Measurements from ENCODE around the gene CAB39L. TPM values are rescaled to one million over a fixed set of nuclear protein-coding genes. Genes with fewer than 3 reads are reported as not detected.

Gene CAB39L
- total RNA-seq, 1 donor from 2014 or later = 13.4 TPM

DNA sequence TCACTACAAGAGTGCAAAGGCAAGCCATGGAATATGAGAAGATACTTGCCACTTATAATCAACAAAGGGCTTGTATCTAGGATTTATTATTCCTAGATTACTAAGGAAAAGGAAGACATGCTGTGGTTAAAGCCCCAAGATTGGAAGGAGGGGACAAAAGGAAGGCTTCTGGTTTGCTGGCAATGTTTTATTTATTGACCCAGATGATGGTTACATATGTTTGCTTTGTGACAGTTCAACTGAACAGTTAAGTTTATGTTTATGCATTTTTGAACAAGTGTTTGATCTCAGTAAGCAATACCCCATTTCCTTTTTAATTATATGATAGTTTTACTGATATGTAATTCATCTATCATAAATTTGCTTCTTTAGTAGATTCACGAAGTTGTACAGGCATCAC, 155.9 kb downstream of the CAB39L start:
- DNase-seq = no peak
- intact Hi-C loops (cut with DNase I) = no loop called here
- Histone ChIP-seq H3K27ac (no peak overlapping the region), H3K4me3 (no peak overlapping the region), H3K36me3 (peaks cover 11% of the 10 kb centered on the region), H3K27me3 (ENCODE audit: low read depth) (no peaks in the 10 kb centered on the region), H3K9me3 (no peaks in the 10 kb centered on the region), H3K4me1 (peaks cover 4% of the 10 kb centered on the region)
- TF ChIP-seq, protein P1, sequence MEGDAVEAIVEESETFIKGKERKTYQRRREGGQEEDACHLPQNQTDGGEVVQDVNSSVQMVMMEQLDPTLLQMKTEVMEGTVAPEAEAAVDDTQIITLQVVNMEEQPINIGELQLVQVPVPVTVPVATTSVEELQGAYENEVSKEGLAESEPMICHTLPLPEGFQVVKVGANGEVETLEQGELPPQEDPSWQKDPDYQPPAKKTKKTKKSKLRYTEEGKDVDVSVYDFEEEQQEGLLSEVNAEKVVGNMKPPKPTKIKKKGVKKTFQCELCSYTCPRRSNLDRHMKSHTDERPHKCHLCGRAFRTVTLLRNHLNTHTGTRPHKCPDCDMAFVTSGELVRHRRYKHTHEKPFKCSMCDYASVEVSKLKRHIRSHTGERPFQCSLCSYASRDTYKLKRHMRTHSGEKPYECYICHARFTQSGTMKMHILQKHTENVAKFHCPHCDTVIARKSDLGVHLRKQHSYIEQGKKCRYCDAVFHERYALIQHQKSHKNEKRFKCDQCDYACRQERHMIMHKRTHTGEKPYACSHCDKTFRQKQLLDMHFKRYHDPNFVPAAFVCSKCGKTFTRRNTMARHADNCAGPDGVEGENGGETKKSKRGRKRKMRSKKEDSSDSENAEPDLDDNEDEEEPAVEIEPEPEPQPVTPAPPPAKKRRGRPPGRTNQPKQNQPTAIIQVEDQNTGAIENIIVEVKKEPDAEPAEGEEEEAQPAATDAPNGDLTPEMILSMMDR (IDR thresholded peaks at IDR 0.05) = no peak
- no peak for ATAC-seq

DNA sequence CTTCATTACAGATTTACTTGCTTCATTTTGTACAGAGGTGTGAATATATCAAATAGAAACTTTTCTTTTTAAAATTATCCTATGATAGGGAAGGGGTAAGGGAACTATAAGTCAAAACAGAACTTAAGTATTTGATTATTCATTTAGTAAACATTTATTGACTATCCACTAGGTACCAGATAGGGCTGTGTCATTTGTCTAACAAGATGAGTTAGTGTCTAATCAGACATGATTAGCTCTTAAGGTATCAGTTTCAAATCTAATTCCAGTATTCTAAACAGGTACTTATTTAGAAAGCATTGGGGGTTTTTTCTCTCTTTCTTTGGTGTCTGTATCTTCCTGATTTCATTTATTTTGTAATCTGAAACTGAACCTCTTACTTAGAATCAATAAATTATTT, 164.0 kb downstream of the CAB39L start:
- no peaks in the 10 kb centered on the region for H3K9me3 ChIP-seq
- H3K4me3 ChIP-seq = no peak overlapping the region
- DNase-seq = no peak
- TF ChIP-seq, protein P1 (IDR thresholded peaks at IDR 0.05) = no peak
- no peaks in the 10 kb centered on the region for H3K27me3 ChIP-seq (ENCODE audit: low read depth)
- H3K4me1 ChIP-seq = no peaks in the 10 kb centered on the region
- H3K36me3 ChIP-seq = peaks cover 27% of the 10 kb centered on the region
- no peak for ATAC-seq
- intact Hi-C loops (cut with DNase I) = no loop called here
- H3K27ac ChIP-seq = no peak overlapping the region

DNA sequence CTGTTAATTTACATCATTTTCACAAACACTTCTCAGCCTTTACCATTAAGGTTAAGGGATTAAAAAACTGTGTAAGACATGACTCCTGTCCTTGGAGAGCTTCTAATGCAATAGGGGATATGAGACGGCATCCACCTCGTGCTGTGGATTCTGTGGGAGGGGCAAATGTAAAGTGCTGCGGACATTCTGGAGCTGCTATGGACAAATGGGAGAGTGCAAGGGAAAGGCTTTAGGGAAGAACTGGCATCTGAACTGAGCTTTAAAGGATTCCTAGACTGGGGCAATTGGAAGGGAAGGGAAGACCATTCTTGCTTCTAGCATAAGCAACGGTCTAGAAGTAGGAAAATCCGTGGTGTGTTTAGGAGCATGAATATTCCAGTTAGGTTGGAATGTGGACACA, 164.8 kb downstream of the CAB39L start:
- no peak for ATAC-seq

DNA sequence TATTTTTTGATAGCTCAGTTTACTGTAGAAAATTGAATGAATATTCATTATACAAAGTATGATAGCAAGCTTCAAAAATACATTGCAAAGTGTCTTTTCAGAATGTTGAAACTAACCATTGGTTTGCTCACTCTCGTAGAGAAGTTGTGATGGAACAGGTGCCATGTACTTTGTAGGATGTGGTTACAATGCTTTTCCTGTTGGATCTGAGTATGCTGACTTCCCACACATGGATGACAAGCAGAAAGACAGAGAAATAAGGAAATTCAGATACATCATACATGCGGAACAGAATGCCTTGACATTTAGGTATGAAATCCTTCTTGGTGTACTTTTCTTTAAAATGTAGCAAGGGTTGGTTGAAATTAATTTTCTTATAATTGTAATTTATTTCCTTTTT, 165.7 kb downstream of the CAB39L start:
- ATAC-seq = no peak
- Histone ChIP-seq H3K4me1 (no peaks in the 10 kb centered on the region), H3K36me3 (peaks cover 27% of the 10 kb centered on the region), H3K27me3 (ENCODE audit: low read depth) (no peaks in the 10 kb centered on the region), H3K4me3 (no peak overlapping the region), H3K9me3 (no peaks in the 10 kb centered on the region), H3K27ac (no peak overlapping the region)
- TF ChIP-seq, protein P1 (IDR thresholded peaks at IDR 0.05) = no peak
- intact Hi-C loops (cut with DNase I) = no loop called here
- no peak for DNase-seq

More for the DNA sequence above, 164.8 kb downstream of the CAB39L start:
- Histone ChIP-seq H3K27me3 (ENCODE audit: low read depth) (no peaks in the 10 kb centered on the region), H3K36me3 (peaks cover 27% of the 10 kb centered on the region), H3K27ac (no peak overlapping the region), H3K4me1 (no peaks in the 10 kb centered on the region), H3K4me3 (no peak overlapping the region), H3K9me3 (no peaks in the 10 kb centered on the region)
- TF ChIP-seq, protein P1 (IDR thresholded peaks at IDR 0.05) = no peak
- intact Hi-C loops (cut with DNase I) = no loop called here
- DNase-seq = no peak

DNA sequence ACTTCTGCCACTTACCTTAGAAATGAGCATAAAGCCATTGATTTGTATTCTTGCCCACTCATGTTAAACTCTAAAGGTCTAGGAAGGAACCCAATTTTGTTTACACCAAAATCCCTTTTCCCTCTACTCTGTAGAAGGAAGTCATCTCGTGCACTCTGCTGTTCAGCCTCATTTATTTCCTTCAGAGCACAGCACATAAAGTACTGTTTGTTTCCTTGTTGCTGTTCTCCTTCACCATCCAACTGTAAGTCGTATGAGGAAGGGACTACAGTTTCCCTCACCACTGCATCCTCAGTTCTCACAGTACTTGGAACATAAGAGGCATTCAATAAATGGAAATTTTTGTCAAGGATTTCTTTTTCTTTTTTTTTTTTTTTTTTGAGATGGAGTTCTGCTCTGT, 171.6 kb downstream of the CAB39L start:
- intact Hi-C loops (cut with DNase I) = no loop called here
- H3K27ac ChIP-seq = no peak overlapping the region
- ATAC-seq (no peak), DNase-seq (no peak)
- H3K27me3 ChIP-seq (ENCODE audit: low read depth) = no peaks in the 10 kb centered on the region
- H3K4me1 ChIP-seq = no peaks in the 10 kb centered on the region
- TF ChIP-seq, protein P1 (IDR thresholded peaks at IDR 0.05) = no peak
- H3K4me3 ChIP-seq = no peak overlapping the region
- peaks cover 13% of the 10 kb centered on the region for H3K36me3 ChIP-seq
- no peaks in the 10 kb centered on the region for H3K9me3 ChIP-seq

DNA sequence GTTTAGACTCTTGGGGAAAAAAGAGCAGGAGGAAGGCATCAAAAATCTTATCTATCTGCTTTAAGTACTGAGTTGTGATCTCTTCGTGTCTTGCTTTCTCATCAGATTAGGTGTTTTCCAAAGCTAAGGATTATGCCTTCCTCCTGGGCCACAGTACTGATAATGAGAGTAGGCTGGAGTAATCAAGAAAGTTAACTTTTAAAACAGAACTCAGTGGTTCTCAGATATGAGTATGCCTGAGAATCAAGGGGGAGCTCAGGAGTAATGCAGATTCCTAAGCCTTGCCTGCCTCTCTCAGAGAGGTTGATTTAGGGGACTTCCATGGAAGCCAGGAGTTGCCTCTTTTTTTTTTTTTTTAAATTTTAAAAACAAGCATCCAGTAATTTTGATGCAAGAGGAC, 172.6 kb downstream of the CAB39L start:
- H3K4me1 ChIP-seq = no peaks in the 10 kb centered on the region
- DNase-seq = no peak
- no peaks in the 10 kb centered on the region for H3K9me3 ChIP-seq
- no peak overlapping the region for H3K4me3 ChIP-seq
- peaks cover 19% of the 10 kb centered on the region for H3K36me3 ChIP-seq
- TF ChIP-seq, protein P1 (IDR thresholded peaks at IDR 0.05) = no peak
- intact Hi-C loops (cut with DNase I) = no loop called here
- no peak overlapping the region for H3K27ac ChIP-seq
- H3K27me3 ChIP-seq (ENCODE audit: low read depth) = no peaks in the 10 kb centered on the region
- no peak for ATAC-seq
